Left renal cortex interstitium (tissue), 4 donors: ENCODE results near the gene MPDU1. TPM values are rescaled to one million over a fixed set of nuclear protein-coding genes. Genes with fewer than 3 reads are reported as not detected.
"Not testable (repeated sequence)": the region's sequence is repeated elsewhere in the genome, so short reads cannot be mapped to it uniquely, and the experiment has no call there.

Experiments
- DNase-seq, 4 donors: peaks; one replicate each; pipeline ENCODE4 v3.0.0-alpha.2; 2013; ENCODE audit warnings: low read depth in 4 of 4, low spot score in 2 of 4, missing footprints in 1 of 4
- polyA plus RNA-seq, 4 donors: library from polyadenylated mRNA; unstranded; fragments of 120-200 nt; gene quantifications; one replicate each; pipeline ENCODE4 v1.2.1, GENCODE V29; 2013; ENCODE audit not compliant: insufficient read length in 4 of 4

The MPDU1 gene
- polyA plus RNA-seq, 4 donors = 102 to 125 (median 121) TPM

- DNase-seq = no peak
These were observed 3.6 kb upstream of the MPDU1 start for GRCh38 chr17:7579834-7580603.

- DNase-seq = no peak
These were observed 2.8 kb upstream of the MPDU1 start for GRCh38 chr17:7580604-7581575.

DNA sequence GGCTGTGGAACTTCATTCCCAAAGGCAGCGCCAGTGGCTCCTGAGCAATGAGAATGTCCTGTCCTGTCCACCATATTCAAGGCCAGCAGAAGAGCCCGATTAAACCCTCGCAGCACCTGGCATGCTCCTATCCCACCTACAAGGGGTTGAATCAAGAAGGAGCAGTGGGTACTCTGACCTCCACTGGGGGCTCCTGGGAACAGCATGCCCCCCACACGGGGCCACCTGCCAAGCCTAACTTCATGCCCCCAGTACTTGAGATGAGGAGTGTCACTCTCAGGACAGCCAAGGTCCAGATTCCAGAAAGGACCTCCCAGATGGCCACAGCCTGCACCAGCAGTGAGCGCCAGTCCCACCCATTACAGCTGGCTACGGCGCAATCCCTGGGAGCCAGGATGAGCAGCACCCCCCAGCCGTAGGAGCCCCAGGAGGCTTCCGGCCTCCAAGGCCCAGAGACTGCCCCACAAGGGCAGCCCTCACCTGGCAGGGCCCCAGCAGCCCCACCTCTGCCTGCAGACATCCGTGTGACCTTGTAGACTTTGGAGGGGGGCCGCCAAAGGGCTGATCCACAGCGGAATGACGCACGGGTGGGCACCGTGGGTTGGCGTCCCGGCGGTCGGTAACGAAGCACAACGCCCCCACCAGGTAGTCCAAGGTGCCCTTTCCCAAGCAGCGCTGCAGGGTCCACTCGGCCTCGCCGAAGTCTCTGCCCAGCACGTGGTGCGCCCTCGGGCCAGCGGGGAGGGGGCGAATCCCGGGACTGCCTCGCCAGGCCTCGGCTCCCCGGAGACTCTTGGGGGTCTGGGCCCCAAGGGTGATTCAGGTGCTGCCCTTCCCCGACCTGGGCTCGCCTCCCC, 1.0 kb upstream of the MPDU1 start:
- no peak for DNase-seq

GRCh38 chr17:7586673-7587419, 3.2 kb downstream of the MPDU1 start:
- DNase-seq = no peak

DNA sequence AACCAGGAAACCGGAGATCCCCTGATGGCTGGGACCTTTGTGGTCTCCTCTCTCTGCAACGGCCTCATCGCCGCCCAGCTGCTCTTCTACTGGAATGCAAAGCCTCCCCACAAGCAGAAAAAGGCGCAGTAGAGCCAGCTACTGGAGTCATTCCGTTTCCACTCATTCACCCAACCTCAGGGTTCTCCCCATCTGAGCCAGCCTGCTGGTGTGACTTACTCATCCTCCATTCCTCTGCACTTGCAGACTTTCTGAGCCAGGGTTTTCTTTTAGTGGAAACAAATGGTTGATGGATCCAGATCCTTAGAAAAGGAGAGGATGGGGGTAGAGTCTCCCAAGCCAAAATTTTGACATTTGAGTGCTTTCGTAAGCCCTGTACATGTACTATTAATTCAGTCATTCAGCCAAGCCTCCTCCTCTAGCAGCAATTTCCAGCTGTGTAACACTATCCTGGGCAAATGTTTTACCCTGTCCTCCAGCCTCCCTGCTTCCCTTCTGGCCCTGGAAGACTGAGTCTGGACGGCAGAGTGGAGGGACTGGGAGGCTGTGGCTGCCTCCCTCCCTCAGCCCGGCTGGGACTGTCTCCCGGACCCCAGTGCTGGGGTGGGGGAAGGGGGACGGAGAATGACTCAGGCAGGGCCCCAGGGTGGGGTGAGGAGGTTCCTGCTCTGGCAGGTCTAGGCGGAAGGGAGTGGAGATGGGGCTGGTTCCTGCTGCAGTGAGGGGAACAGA, 3.9 kb downstream of the MPDU1 start:
- DNase-seq = no peak

DNA sequence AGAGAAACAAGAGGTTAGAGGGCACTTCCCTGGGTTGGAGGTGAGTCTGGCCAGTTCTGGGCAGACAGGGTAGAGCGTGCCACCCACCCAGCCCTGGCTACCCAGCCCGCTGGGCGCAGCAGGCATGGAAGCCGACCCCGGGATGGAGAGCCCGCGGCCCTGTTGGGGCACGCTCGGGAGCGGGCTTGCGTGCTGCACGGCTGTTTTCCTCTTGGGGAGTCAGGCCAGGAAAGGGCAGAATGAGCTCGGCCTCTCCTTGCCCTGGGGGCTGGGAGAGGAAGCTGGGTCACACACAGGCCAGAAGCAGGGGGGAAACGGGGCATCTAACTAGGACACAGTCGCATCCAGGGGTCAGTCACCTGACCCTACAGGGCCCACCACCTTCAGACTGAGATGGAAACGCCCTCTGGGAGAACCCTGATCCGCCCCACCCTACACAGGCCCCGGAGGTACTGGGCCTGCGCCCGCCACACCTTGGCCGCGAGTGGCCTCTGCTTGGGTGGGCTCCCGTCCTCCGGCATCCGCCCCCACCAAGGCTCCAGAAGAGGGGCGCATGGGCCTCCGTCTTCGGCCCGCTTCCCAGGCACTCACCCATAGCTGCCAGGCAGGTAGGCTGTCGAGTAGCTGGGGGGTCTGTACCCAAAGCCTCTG, 5.0 kb downstream of the MPDU1 start:
- no peak for DNase-seq

GRCh38 chr17:7589204-7589868, 5.7 kb downstream of the MPDU1 start:
- peak in 2 of 4 donors; percentile 74 to 82 for DNase-seq

GRCh38 chr17:7589891-7590691, 6.4 kb downstream of the MPDU1 start, which contains the start of gene SOX15:
TSS of gene SOX15 (minus strand) at chr17:7590094. CDS start at chr17:7589676, 418 bp downstream.
- no peak for DNase-seq

GRCh38 chr17:7590743-7591142, 7.1 kb downstream of the MPDU1 start:
- DNase-seq = no peak

GRCh38 chr17:7591596-7591995, 7.9 kb downstream of the MPDU1 start:
- DNase-seq = no peak

DNA sequence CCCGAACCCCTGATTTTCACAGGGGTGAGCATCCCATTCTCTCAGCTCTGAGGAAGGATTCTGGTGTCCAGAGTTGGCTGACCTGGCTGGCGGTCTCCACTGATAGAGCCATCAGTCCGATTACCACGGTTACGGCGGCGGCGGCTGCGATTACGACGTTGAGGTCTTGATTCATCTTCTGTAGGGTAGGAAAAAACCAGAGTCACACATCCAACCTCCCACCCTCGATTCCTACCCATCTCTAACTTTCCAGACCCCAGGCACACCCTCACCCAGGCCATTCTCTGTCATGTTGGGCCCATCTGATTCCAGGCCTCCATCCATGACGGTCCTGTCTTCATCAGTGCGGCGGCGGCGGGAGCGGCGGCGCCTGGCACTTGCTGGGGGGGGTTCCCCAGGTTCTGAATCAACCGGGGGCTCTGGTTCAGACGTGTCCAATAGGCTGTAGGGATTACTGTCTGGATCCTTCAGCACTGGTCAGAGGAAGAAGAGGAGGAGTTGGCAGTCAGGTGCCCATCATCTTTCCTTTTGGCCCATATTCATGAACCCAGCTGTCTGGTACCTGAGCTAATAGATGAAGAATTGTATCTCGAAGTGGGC, 8.9 kb downstream of the MPDU1 start:
- no peak for DNase-seq

GRCh38 chr17:7593296-7593695, 9.6 kb downstream of the MPDU1 start:
- no peak for DNase-seq

DNA sequence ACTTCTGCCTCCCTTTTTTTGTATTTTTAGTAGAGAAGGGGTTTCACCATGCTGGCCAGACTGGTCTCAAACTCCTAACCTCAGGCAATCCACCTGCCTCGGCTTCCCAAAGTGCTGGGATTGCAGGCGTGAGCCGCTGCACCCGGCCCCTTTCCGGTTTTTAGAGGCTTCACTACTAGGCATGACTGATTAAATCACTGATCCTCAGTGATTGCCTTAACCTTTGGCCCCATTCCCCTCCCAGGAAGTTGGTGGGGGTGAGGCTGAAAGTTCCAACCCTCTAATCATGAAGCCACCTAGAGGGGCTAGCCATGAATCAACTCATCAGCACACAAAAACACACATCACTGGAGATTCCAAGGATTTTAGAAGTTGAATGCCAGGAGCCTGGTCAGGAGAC, 13.9 kb downstream of the MPDU1 start:
- not testable (repeated sequence) for DNase-seq

GRCh38 chr17:7606280-7606679, 22.6 kb downstream of the MPDU1 start:
- no peak for DNase-seq

DNA sequence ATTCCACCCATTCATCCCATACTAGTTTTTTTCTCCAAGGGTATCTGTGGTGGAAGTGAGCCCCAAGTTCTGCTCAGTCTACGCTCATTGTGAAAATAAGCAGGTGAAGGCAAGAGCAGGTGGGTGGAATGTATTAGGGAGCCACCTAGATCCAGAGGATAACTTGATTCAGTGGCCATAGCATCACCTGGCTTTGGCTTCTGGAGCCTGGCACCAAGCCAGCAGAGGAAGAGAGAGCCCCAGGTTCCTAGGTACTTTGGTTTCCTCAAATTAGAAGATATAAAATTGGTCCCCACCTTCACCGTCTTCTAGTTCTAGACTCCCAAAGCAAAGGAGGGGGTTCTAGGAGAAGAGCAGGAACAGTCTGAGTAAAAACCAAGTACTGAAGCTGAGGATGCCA, 27.0 kb downstream of the MPDU1 start:
- DNase-seq = no peak

DNA sequence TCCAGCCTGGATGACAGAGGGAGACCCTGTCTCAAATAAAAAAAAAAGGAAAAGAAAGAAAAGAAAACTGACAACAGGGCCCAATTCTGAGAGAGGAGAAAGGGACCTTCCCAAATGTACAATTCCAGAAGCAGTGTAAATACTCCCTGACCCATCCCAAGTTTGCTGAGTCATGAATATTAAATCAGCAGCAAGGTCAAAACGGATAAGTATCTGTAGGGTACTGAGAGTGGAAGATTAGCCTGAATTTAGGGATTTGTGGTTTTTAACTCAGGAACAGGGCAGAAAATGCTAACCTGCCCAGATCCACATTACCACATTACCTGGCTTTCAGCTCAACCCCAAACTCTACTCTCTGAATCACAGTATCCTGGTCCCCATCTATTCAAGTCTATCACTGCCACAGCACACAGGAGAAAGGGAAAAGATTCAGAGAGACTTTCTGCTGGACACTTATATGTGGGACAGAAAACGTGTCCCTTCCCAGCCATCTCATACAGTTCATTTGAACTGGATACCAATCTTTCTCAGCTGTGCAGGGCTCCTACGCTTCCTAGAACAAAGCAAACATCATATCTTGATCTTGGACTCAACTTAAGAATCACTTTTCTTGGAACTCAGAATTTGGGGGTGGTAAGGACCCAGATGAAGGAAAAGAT, 28.1 kb downstream of the MPDU1 start:
- no peak for DNase-seq

- no peak for DNase-seq
These were observed 28.6 kb downstream of the MPDU1 start for GRCh38 chr17:7612294-7612640.
